Lung (tissue), 12 donors: ENCODE measurements around the gene MRPL1. TPM values are rescaled to one million over a fixed set of nuclear protein-coding genes. Genes with fewer than 3 reads are reported as not detected.
A peak's percentile ranks its signal among the peaks of the same experiment; 100 is the strongest.
"Not testable (repeated sequence)": the region's sequence is repeated elsewhere in the genome, so short reads cannot be mapped to it uniquely, and the experiment has no call there.

Source experiments
- ATAC-seq: fragments of 200-7000 bp; cut with Tn5 transposase; one replicate; pipeline ENCODE4 v1.9.1; 2020; ENCODE audit warnings: moderate number of reproducible peaks; ENCODE audit not compliant: insufficient read depth, low FRiP score
- DNase-seq, 3 donors: peaks; one replicate each; pipeline ENCODE4 v3.0.0-alpha.2; 2013 to 2017
- H3K27ac ChIP-seq, 2 donors: one replicate each; pipeline ENCODE4 v1.5.1; 2013; ENCODE audit warnings: mild to moderate bottlenecking in 2 of 2, moderate library complexity in 2 of 2, control low read depth in 1 of 2, inconsistent platforms in 1 of 2, low read depth in 1 of 2, low read length in 1 of 2
- H3K27me3 ChIP-seq, 3 donors: one replicate each; pipeline ENCODE4 v1.5.1; 2013; ENCODE audit warnings: low read length in 2 of 3; ENCODE audit not compliant: control insufficient read depth in 3 of 3, insufficient read depth in 3 of 3
- H3K36me3 ChIP-seq, 4 donors: one replicate each; pipeline ENCODE4 v1.5.1; 2013; ENCODE audit warnings: low read length in 4 of 4, mild to moderate bottlenecking in 1 of 4, moderate library complexity in 1 of 4; ENCODE audit not compliant: control insufficient read depth in 4 of 4, insufficient read depth in 4 of 4
- H3K4me1 ChIP-seq, 5 donors: one replicate each; pipeline ENCODE4 v1.5.1; 2013; ENCODE audit warnings: low read length in 5 of 5, mild to moderate bottlenecking in 2 of 5, moderate library complexity in 1 of 5; ENCODE audit not compliant: control insufficient read depth in 5 of 5, insufficient read depth in 5 of 5
- H3K4me3 ChIP-seq: one replicate; pipeline ENCODE4 v1.5.1; 2013; ENCODE audit warnings: mild to moderate bottlenecking, control low read depth, moderate library complexity
- H3K9ac ChIP-seq, 2 donors: one replicate each; pipeline ENCODE4 v1.5.1; 2013; ENCODE audit warnings: low read length in 2 of 2, control low read depth in 1 of 2; ENCODE audit not compliant: insufficient read depth in 1 of 2
- H3K9me3 ChIP-seq, 4 donors: one replicate each; pipeline ENCODE4 v1.5.1; 2013; ENCODE audit warnings: low read length in 3 of 4, mild to moderate bottlenecking in 1 of 4, moderate library complexity in 1 of 4; ENCODE audit not compliant: control insufficient read depth in 4 of 4, insufficient read depth in 3 of 4
- CTCF ChIP-seq: IDR thresholded peaks from 2 replicates; pipeline ENCODE4 v1.5.1; 2012; ENCODE audit warnings: mild to moderate bottlenecking; ENCODE audit errors: control extremely low read depth, extremely low read depth
- WGBS, 2 donors: extraction: QIAGEN DNeasy Blood & Tissue Kit; methylation state at CpG; one replicate each; pipeline ENCODE4 v1.1.7; 2013; 5-methylcytosine and 5-hydroxymethylcytosine counted together
- polyA plus RNA-seq, 2 donors: library from polyadenylated mRNA; stranded (reverse); fragments of 200-250 nt; gene quantifications; one replicate each; pipeline ENCODE4 v1.2.1, GENCODE V29; 2013
- total RNA-seq, 2 donors: library from RNA; depleted of rRNA in 1 of 2; stranded (reverse); fragments of >200 nt in 1 of 2; gene quantifications; one replicate each; pipeline ENCODE4 v1.2.1, GENCODE V29; 2014 to 2021
- donor health status: control.
- donor health status: control.
- donor health status: Bipolar disorder and iron deficiency.
- donor health status: healthy.
- donor health status: DM: yes; HTN: yes; CAD: no.

Gene MRPL1
- total and polyA plus RNA-seq, 4 donors = 19.9 to 45.4 (median 26.1) TPM

- no peak for DNase-seq
- WGBS, 2 donors = 95 to 99% methylated on average over 3 of the region's 3 CpGs
- peaks cover 0 to 6% (median 2%) of the 10 kb centered on the region in 5 donors for H3K4me1 ChIP-seq
Measured at GRCh38 chr4:77859256-77859655, 3.4 kb upstream of the MRPL1 start.

GRCh38 chr4:77861495-77861894 is 1.1 kb upstream of the MRPL1 start:
- Histone ChIP-seq H3K27ac (peak overlapping the region; percentile 70 to 96), H3K9ac (peak overlapping the region; percentile 85 to 100), H3K9me3 (no peaks in the 10 kb centered on the region), H3K36me3 (peaks cover 0 to 4% (median 0%) of the 10 kb centered on the region in 4 donors), H3K27me3 (no peaks in the 10 kb centered on the region), H3K4me1 (peaks cover 0 to 6% (median 2%) of the 10 kb centered on the region in 5 donors), H3K4me3 (no peak overlapping the region)
- TF ChIP-seq CTCF = no peak
- WGBS, 2 donors = 89 to 97% methylated on average over 1 of the region's 1 CpG
- DNase-seq (peak in 1 of 3 donors; percentile 29), ATAC-seq (no peak)

More at GRCh38 chr4:77859256-77859655, 3.4 kb upstream of the MRPL1 start:
- Histone ChIP-seq H3K27me3 (no peaks in the 10 kb centered on the region), H3K4me3 (no peak overlapping the region), H3K9me3 (no peaks in the 10 kb centered on the region), H3K36me3 (no peaks in the 10 kb centered on the region), H3K27ac (no peak overlapping the region), H3K9ac (no peak overlapping the region)
- no peak for ATAC-seq
- TF ChIP-seq CTCF = no peak

- H3K36me3 ChIP-seq, H3K4me1 ChIP-seq, H3K27me3 ChIP-seq, H3K9me3 ChIP-seq, DNase-seq, ATAC-seq: not testable (repeated sequence)
- 20 to 25% methylated on average over 14 of the region's 14 CpGs for WGBS, 2 donors
- H3K27ac ChIP-seq = peak overlapping the region in 1 of 2 donors; percentile 96
- peak overlapping the region in 1 of 2 donors; percentile 82 for H3K9ac ChIP-seq
- H3K4me3 ChIP-seq = peak overlapping the region; percentile 76
Measured at GRCh38 chr4:77863341-77863740, 711 bp downstream of the MRPL1 start.

- Histone ChIP-seq H3K4me1 (peaks cover 0 to 6% (median 4%) of the 10 kb centered on the region in 5 donors), H3K9me3 (no peaks in the 10 kb centered on the region), H3K4me3 (no peak overlapping the region), H3K9ac (no peak overlapping the region), H3K27me3 (no peaks in the 10 kb centered on the region), H3K36me3 (peaks cover 0 to 6% (median 0%) of the 10 kb centered on the region in 4 donors), H3K27ac (no peak overlapping the region)
- ATAC-seq (no peak), DNase-seq (no peak)
- TF ChIP-seq CTCF = no peak
- 85 to 98% methylated on average over 3 of the region's 3 CpGs for WGBS, 2 donors
Measured at GRCh38 chr4:77865259-77865658, 2.6 kb downstream of the MRPL1 start.
